NCI-H2196 (cell line): Measurements from ENCODE around the gene WDR88.
"Not testable (repeated sequence)": the region's sequence is repeated elsewhere in the genome, so short reads cannot be mapped to it uniquely, and the experiment has no call there.

ENCODE experiments used
- DNase-seq: peaks from one replicate; lab custom pipeline; 2025; ENCODE audit not compliant: unreplicated experiment; lab: John Stamatoyannopoulos, UW

Gene WDR88

GRCh38 chr19:33210266-33210940, 78.5 kb downstream of the WDR88 start:
- DNase-seq = no peak

- DNase-seq = no peak
These were observed 80.0 kb downstream of the WDR88 start for GRCh38 chr19:33211794-33212435.

DNA sequence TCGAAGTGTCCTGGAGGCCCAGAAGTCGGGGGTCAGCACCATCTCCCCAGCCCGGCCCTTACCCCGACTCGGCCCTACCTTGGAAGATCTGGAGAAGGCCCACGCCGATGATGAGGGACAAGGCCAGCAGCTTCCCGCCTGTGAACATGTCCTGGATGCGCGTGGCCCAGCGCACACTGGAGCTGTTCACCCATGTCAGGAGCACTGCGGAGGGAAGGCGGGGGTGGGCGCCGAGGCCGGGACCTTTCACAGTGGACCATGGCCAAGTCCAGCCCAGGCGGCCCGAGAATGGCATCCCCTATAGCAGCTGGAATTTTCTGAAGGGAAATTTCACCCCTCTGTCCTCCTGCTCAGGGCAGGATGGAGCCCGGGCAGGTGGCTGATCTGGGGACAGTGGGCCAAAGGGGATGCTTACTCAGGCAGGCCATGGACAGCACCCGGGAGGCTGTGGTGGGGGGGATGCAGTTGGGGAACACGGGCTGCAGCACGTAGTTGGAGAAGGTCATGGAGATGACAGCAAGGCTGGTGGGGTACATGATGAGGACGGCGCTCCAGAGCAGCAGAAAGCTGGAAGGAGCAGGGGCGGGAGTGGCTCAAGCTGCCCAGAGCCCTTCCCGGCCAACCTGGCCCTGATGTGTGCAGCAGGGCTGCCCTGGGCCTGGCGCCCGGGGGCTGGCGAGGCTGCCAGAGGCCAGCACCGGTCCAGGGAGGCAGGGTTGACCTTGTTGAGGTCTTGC, 80.7 kb downstream of the WDR88 start:
- DNase-seq = no peak

- peak; percentile 18 for DNase-seq
These were observed 82.7 kb downstream of the WDR88 start for GRCh38 chr19:33214596-33214995.

GRCh38 chr19:33215438-33216197, 83.7 kb downstream of the WDR88 start:
- DNase-seq = no peak

- no peak for DNase-seq
These were observed 84.4 kb downstream of the WDR88 start for GRCh38 chr19:33216198-33216830.

DNA sequence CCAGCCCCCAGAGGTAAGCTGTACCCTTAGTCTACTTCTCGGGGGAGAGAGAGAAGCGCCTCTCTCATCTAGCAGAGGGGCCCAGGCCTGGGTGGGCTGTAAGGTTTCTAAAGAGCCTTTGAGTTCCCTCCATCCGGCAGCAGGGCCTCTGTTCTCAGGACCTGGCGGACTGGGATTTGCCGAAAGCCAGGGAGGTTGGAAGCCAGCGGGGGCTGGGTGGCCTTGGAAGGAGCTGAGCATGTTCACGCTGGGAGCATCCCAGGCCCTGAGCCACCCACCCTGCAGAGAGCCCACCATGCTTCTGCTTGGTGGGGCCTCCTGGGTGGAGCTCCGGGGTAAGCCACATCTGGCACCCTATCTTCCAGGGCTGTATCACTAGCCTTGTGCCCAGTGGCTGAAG, 86.0 kb downstream of the WDR88 start:
- DNase-seq = no peak

DNA sequence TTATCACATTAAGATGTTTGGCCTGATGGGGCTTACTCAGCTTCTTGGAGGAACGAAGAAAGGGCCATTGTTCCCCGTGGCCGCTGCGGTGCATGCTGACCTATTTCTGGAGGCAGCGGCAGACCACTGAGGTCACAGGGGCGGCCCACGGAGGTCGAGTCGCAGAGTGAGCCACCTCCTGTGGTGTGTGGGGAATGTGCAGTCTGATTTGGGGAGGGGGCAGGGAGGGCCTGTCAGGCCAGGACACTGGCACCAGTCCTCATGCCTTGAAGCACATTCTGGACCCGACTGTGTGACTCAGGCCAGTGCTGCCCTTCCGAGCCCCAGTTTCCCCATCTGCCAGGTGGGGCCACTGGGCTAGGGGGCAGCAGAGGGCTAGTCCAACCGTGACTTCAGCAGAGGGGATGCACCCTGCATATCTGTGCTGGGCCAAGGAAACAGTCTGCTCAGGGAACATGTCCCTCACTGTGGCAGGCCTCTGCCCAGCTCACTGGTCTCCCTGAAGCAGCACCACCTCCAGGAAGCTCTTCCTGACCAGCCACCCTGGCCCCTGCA, 87.4 kb downstream of the WDR88 start:
- no peak for DNase-seq

DNA sequence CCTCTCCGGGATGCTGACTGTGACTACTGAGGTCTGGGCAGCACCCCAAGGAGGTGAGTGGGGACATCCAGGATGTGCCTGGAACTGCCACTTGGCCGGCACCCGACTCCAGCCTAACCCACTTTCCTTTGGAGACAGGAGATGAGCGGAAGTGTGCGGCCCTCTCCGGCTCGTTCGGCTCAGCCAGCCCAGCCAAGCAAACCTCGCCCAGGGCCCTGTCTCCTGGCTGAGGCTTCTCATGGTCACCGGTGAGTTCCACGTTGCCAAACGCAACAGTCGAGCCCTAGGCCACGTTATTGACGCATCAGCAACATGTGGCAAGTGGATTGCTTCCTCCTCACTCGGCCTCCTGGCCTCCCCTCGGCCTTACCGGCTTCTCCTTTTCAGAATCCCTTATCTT, 88.2 kb downstream of the WDR88 start:
- no peak for DNase-seq

DNA sequence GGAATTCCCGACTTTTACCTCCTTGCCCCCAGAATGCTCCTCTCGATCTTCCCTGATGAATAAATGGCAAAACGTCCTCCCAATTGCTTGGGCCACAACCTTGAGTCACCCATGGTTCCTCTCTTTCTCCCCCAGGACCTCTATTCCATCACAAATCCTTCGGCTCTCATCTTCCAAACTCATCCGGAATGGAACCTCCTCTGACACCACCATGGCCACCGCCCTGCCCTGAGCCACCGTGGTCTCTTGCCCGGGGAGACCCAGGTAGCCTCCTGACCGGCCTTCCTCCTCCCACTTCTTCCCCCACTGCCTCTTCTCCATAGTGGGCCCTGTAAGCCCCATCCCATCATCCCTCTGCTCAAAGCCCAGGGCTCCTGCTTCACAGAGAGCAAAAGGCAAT, 88.8 kb downstream of the WDR88 start:
- DNase-seq = no peak

GRCh38 chr19:33221638-33222037, 89.7 kb downstream of the WDR88 start:
- DNase-seq = no peak

GRCh38 chr19:33222255-33222654, 90.3 kb downstream of the WDR88 start:
- DNase-seq = not testable (repeated sequence)

DNA sequence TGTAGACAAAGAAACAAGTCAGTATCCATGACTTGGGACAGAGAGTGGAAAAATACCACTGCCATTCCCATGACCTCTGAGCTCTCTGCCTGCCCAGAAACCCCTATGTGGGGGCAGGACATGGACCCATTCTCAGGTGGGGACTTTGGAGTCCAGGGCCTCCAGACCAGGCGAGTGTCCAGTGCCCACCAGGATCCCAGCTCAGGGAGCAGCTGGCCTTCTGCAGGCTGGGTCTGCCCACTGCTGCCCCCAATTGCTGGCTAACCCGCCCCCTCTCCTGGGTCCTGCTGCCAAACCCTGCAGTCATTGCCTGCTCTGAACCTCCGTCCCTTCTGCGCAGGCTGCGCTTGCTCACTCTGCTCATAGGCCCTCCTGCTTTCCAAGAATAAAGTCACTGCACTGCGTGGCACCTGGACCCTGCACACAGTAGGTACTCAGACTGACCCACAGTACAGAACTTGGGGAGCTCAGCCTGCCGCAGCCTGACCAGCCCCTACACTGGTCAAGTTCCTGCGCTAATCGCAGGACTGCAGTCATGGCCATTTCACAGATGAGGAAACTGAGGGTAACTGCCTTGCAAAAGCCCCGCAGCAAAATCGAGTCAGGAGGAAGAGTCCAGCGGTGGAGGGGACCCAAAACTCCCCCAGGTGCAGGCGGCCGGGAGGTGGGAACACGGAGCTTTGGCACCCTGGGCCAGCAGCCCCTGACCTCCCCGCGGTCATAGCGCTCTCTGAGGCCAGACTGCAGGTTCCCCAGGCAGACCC, 93.0 kb downstream of the WDR88 start:
- no peak for DNase-seq
